OCI-LY3 (cell line): ENCODE data around the gene TENM4.
"Not testable (repeated sequence)": the region's sequence is repeated elsewhere in the genome, so short reads cannot be mapped to it uniquely, and the experiment has no call there.

Source experiments
- H2AFZ ChIP-seq: fragments of 200-600, 300-600 bp; shearing (Covaris generic); 2 replicates; pipeline ENCODE4 v1.6.0; 2014; ENCODE audit warnings: antibody characterized with exemption, low read depth, low read length
- H3K27ac ChIP-seq: fragments of 200-600, 300-600 bp; sonication (generic); 2 replicates; pipeline ENCODE4 v1.5.1; 2014; ENCODE audit warnings: mild to moderate bottlenecking, low read length, moderate library complexity, mixed read lengths
- H3K27me3 ChIP-seq: fragments of 200-600, 300-600 bp; sonication (generic); 2 replicates; pipeline ENCODE4 v1.6.1; 2014; ENCODE audit warnings: low read depth, low read length, mixed read lengths
- H3K36me3 ChIP-seq: fragments of 200-600, 300-600 bp; sonication (generic); replicated peaks from 2 replicates; pipeline ENCODE3; 2014; ENCODE audit warnings: low read depth, low read length, mixed read lengths
- H3K4me1 ChIP-seq: fragments of 300-600, 200-600 bp; sonication (generic); 2 replicates; pipeline ENCODE4 v1.6.1; 2014; ENCODE audit warnings: low read length, mixed read lengths
- H3K4me2 ChIP-seq: fragments of 200-600, 300-600 bp; sonication (generic); 2 replicates; pipeline ENCODE4 v1.6.1; 2014; ENCODE audit warnings: low read length, mixed read lengths
- H3K4me3 ChIP-seq: fragments of 300-600, 200-600 bp; sonication (generic); 2 replicates; pipeline ENCODE4 v1.5.1; 2014; ENCODE audit warnings: antibody characterized with exemption, mild to moderate bottlenecking, low read length, moderate library complexity
- H3K79me2 ChIP-seq: fragments of 300-600, 200-600 bp; shearing (Covaris generic); 2 replicates; pipeline ENCODE4 v1.6.1; 2014; ENCODE audit warnings: mild to moderate bottlenecking, low read length, mixed read lengths
- H3K9ac ChIP-seq: fragments of 300-600, 200-600 bp; shearing (Covaris generic); 2 replicates; pipeline ENCODE4 v1.6.0; 2014; ENCODE audit warnings: mild to moderate bottlenecking, low read length, moderate library complexity
- H3K9me3 ChIP-seq: fragments of 200-600, 300-600 bp; shearing (Covaris generic); 2 replicates; pipeline ENCODE4 v1.6.1; 2014; ENCODE audit warnings: low read length, mixed read lengths; ENCODE audit not compliant: insufficient read depth
- H4K20me1 ChIP-seq: fragments of 200-600, 300-600 bp; sonication (generic); 2 replicates; pipeline ENCODE4 v1.6.1; 2016; ENCODE audit warnings: low read length, mixed read lengths; ENCODE audit not compliant: insufficient read depth
- EZH2phosphoT487 ChIP-seq: fragments of 200-600 bp; shearing (Covaris generic); IDR thresholded peaks from 2 replicates; pipeline ENCODE4 v1.6.1; 2018; ENCODE audit warnings: antibody characterized with exemption, mixed run types, low read depth
- TF ChIP-seq, protein P1 (sequence below): fragments of 200-600, 300-600 bp; sonication (generic); IDR thresholded peaks from 2 replicates; pipeline ENCODE4 v1.5.1; 2014; ENCODE audit warnings: antibody characterized with exemption, low read length, low read depth

TENM4 gene

DNA sequence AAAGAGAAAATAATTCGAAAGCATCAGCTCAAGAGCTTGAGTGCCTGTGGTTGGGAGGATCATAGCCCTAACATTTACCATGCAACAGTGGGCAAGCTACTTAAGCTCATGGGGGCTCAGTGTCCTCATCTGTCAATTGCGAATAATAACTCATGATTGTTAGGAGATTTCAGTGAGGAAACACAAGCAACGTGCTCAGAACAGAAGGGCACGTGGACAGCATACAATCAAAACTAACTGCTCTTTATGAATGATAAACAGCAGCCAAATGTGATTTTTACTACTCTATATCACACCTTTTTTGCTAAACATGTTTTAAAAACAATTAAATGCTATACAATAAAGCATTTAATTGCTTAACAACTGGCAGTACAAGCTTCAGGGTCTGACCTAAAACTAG, 556.1 kb downstream of the TENM4 start:
- no peak overlapping the region for H3K27ac ChIP-seq
- H3K9me3 ChIP-seq, result no peaks in the 10 kb centered on the region
- no peaks in the 10 kb centered on the region for H3K79me2 ChIP-seq
- no peaks in the 10 kb centered on the region for H3K4me1 ChIP-seq
- peaks cover 11% of the 10 kb centered on the region for H3K36me3 ChIP-seq
- no peak overlapping the region for H3K4me3 ChIP-seq
- no peak overlapping the region for H3K9ac ChIP-seq
- H3K27me3 ChIP-seq, result no peaks in the 10 kb centered on the region
- no peaks in the 10 kb centered on the region for H4K20me1 ChIP-seq
- TF ChIP-seq, protein P1, sequence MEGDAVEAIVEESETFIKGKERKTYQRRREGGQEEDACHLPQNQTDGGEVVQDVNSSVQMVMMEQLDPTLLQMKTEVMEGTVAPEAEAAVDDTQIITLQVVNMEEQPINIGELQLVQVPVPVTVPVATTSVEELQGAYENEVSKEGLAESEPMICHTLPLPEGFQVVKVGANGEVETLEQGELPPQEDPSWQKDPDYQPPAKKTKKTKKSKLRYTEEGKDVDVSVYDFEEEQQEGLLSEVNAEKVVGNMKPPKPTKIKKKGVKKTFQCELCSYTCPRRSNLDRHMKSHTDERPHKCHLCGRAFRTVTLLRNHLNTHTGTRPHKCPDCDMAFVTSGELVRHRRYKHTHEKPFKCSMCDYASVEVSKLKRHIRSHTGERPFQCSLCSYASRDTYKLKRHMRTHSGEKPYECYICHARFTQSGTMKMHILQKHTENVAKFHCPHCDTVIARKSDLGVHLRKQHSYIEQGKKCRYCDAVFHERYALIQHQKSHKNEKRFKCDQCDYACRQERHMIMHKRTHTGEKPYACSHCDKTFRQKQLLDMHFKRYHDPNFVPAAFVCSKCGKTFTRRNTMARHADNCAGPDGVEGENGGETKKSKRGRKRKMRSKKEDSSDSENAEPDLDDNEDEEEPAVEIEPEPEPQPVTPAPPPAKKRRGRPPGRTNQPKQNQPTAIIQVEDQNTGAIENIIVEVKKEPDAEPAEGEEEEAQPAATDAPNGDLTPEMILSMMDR, result no peak
- TF ChIP-seq EZH2phosphoT487, result no peak
- no peak overlapping the region for H2AFZ ChIP-seq
- H3K4me2 ChIP-seq, result no peak overlapping the region

DNA sequence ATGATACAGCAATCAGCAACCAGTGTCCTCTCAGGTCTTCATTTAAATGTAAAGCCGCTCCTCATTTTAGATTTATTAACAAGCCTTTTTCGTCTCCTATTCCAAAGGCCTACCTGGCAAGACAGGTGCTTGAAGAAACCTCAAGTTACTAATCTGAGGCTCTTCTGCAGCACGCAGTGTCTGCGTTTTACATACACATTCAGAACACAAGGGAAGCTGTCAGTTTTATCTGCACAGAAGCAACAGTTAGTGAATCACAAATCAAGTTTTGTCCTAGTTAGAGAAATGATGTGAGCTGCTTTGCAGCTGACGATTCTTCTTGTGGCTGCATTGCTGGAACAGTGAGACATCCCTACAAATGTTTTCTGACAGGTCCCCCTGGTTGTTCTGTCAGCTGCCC, 557.3 kb downstream of the TENM4 start:
- no peak overlapping the region for H3K9ac ChIP-seq
- no peak overlapping the region for H3K4me2 ChIP-seq
- H4K20me1 ChIP-seq, result no peaks in the 10 kb centered on the region
- no peaks in the 10 kb centered on the region for H3K4me1 ChIP-seq
- H3K36me3 ChIP-seq, result peaks cover 14% of the 10 kb centered on the region
- H3K9me3 ChIP-seq, result no peaks in the 10 kb centered on the region
- no peaks in the 10 kb centered on the region for H3K27me3 ChIP-seq
- no peak overlapping the region for H2AFZ ChIP-seq
- no peak overlapping the region for H3K27ac ChIP-seq
- TF ChIP-seq, protein P1, result no peak
- TF ChIP-seq EZH2phosphoT487, result no peak
- H3K4me3 ChIP-seq, result no peak overlapping the region
- H3K79me2 ChIP-seq, result no peaks in the 10 kb centered on the region

DNA sequence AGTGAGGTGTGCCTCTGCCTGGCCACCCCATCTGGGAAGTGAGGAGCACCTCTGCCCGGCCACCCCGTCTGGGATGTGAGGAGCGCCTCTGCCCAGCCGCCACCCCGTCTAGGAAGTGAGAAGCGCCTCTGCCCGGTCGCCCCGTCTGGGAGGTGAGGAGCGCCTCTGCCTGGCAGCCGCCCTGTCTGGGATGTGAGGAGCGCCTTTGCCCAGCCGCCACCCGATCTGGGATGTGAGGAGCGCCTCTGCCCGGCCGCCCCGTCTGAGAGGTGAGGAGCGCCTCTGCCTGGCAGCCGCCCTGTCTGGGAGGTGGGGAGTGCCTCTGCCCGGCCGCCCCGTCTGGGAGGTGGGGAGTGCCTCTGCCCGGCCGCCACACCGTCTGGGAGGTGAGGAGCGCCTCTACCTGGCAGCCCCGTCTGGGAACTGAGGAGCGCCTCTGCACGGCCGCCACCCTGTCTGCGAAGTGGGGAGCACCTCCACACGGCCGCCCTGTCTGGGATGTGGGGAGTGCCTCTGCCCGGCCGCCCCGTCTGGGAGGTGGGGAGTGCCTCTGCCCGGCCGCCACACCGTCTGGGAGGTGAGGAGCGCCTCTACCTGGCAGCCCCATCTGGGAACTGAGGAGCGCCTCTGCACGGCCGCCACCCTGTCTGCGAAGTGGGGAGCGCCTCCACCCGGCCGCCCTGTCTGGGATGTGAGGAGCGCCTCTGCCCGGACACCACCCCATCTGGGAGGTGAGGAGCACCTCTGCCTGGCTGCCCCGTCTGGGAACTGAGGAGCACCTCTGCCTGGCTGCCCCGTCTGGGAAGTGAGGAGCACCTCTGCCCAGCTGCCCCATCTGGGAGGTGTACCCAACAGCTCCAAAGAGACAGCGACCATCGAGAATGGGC, 561.5 kb downstream of the TENM4 start:
- peaks cover 16% of the 10 kb centered on the region for H3K36me3 ChIP-seq
- not testable (repeated sequence) for H3K27ac ChIP-seq, H3K4me3 ChIP-seq, H2AFZ ChIP-seq, H3K4me1 ChIP-seq, H3K9ac ChIP-seq, H3K79me2 ChIP-seq, H4K20me1 ChIP-seq, H3K9me3 ChIP-seq, H3K4me2 ChIP-seq, H3K27me3 ChIP-seq

DNA sequence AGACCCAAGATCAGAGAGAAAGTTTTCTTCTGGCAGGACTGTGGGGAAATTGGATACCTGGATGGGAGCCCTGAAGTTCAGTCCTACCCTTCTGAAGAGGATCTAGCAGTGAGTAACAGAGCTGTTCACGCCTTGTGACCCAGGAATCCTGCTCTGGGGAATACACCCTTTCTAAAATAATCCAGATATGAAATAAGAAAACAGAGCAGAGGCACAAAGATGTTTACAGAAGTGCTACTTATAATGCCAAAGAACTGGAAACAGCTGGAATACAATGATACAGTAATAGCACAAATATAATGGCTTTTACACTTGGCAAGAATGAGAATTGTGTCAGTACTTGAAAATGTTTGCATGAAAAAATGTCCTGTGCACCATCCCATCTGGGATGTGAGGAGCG, 562.2 kb downstream of the TENM4 start:
- no peak overlapping the region for H3K9ac ChIP-seq
- H3K9me3 ChIP-seq, result no peaks in the 10 kb centered on the region
- no peaks in the 10 kb centered on the region for H4K20me1 ChIP-seq
- no peak overlapping the region for H2AFZ ChIP-seq
- H3K4me1 ChIP-seq, result no peaks in the 10 kb centered on the region
- no peak overlapping the region for H3K4me2 ChIP-seq
- no peak overlapping the region for H3K4me3 ChIP-seq
- H3K27me3 ChIP-seq, result no peaks in the 10 kb centered on the region
- TF ChIP-seq, protein P1, result no peak
- TF ChIP-seq EZH2phosphoT487, result no peak
- peaks cover 16% of the 10 kb centered on the region for H3K36me3 ChIP-seq
- H3K79me2 ChIP-seq, result no peaks in the 10 kb centered on the region
- H3K27ac ChIP-seq, result no peak overlapping the region
